Neural cell (in vitro differentiated cells): Measurements from ENCODE around the gene HLA-C. TPM values are rescaled to one million over a fixed set of nuclear protein-coding genes. Genes with fewer than 3 reads are reported as not detected.
A peak's percentile ranks its signal among the peaks of the same experiment; 100 is the strongest.

Experiments used
- H2AFZ ChIP-seq: fragments of 200-600, 300-800 bp; sonication (generic), shearing (Covaris generic); 2 replicates; pipeline ENCODE4 v1.6.0; 2014; ENCODE audit warnings: low read depth, mild to moderate bottlenecking, antibody characterized with exemption, low read length, moderate library complexity
- H3F3A ChIP-seq: fragments of 200-600 bp; shearing (Covaris generic); 2 replicates; pipeline ENCODE4 v1.6.1; 2016; ENCODE audit warnings: mild to moderate bottlenecking, moderate library complexity, mixed read lengths, antibody characterized with exemption, low read length; ENCODE audit not compliant: insufficient read depth, poor library complexity, severe bottlenecking
- H3K27ac ChIP-seq: fragments of 200-600, 300-800 bp; sonication (generic), shearing (Covaris generic); 2 replicates; pipeline ENCODE4 v1.5.1; 2014; ENCODE audit warnings: mild to moderate bottlenecking, low read length, moderate library complexity
- H3K27me3 ChIP-seq: fragments of 300-800, 200-600 bp; sonication (generic), shearing (Covaris generic); 2 replicates; pipeline ENCODE4 v1.6.0; 2014; ENCODE audit warnings: mild to moderate bottlenecking, low read depth, low read length, moderate library complexity; ENCODE audit not compliant: insufficient read depth
- H3K36me3 ChIP-seq: fragments of 300-800, 200-600 bp; sonication (generic), shearing (Covaris generic); 2 replicates; pipeline ENCODE4 v1.5.1; 2014; ENCODE audit warnings: mild to moderate bottlenecking, antibody characterized with exemption, low read length, moderate library complexity; ENCODE audit not compliant: insufficient read depth
- H3K4me2 ChIP-seq: fragments of 300-800, 200-600 bp; sonication (generic), shearing (Covaris generic); 2 replicates; pipeline ENCODE4 v1.6.0; 2014; ENCODE audit warnings: mild to moderate bottlenecking, low read length
- H3K4me3 ChIP-seq: fragments of 300-800, 200-600 bp; sonication (generic), shearing (Covaris generic); 2 replicates; pipeline ENCODE4 v1.5.1; 2014; ENCODE audit warnings: mild to moderate bottlenecking, low read length, moderate library complexity
- H3K79me2 ChIP-seq: fragments of 200-600 bp; shearing (Covaris generic); replicated peaks from 2 replicates; pipeline ENCODE4 v1.6.0; 2014; ENCODE audit warnings: mild to moderate bottlenecking, low read length, moderate library complexity; ENCODE audit not compliant: insufficient read depth
- H3K9ac ChIP-seq: fragments of 300-800, 200-600 bp; sonication (generic), shearing (Covaris generic); 2 replicates; pipeline ENCODE4 v1.6.1; 2016; ENCODE audit warnings: mild to moderate bottlenecking, low read length, mixed read lengths
- H3K9me2 ChIP-seq: fragments of 200-600 bp; shearing (Covaris generic); 2 replicates; pipeline ENCODE4 v1.6.1; 2016; ENCODE audit warnings: mild to moderate bottlenecking, low read length, mixed read lengths; ENCODE audit not compliant: insufficient read depth
- H3K9me3 ChIP-seq: fragments of 200-600, 300-800 bp; sonication (generic), shearing (Covaris generic); 2 replicates; pipeline ENCODE4 v1.6.1; 2016; ENCODE audit warnings: mild to moderate bottlenecking, mixed run types, low read length, moderate library complexity, mixed read lengths
- H4K20me1 ChIP-seq: fragments of 200-600 bp; shearing (Covaris generic); 2 replicates; pipeline ENCODE4 v1.6.1; 2016; ENCODE audit warnings: mild to moderate bottlenecking, mixed run types; ENCODE audit not compliant: insufficient read depth
- EP300 ChIP-seq: fragments of 450-650 bp; conservative IDR thresholded peaks from 2 replicates; pipeline ENCODE4 v1.6.1; 2014; ENCODE audit warnings: antibody characterized with exemption, mild to moderate bottlenecking, moderate library complexity; ENCODE audit not compliant: poor library complexity, severe bottlenecking
- EZH2 ChIP-seq: fragments of 200-600, 300-800 bp; shearing (Covaris generic), sonication (generic); IDR thresholded peaks from 2 replicates; pipeline ENCODE4 v1.6.1; 2014; ENCODE audit warnings: antibody characterized with exemption, low read length, borderline replicate concordance, mild to moderate bottlenecking; ENCODE audit not compliant: insufficient read depth, poor library complexity, severe bottlenecking
- MXI1 ChIP-seq: fragments of 450-650 bp; conservative IDR thresholded peaks from 2 replicates; pipeline ENCODE4 v1.6.1; 2014; ENCODE audit warnings: antibody characterized with exemption, mild to moderate bottlenecking; ENCODE audit not compliant: poor library complexity, severe bottlenecking
- POLR2AphosphoS5 ChIP-seq: IDR thresholded peaks from 2 replicates; pipeline ENCODE4 v1.6.1; 2012
- RAD21 ChIP-seq: fragments of 450-650 bp; conservative IDR thresholded peaks from 2 replicates; pipeline ENCODE4 v1.6.1; 2014; ENCODE audit warnings: antibody characterized with exemption, mild to moderate bottlenecking, moderate library complexity
- SMC3 ChIP-seq: fragments of 450-650 bp; conservative IDR thresholded peaks from 2 replicates; pipeline ENCODE4 v1.6.1; 2014; ENCODE audit warnings: antibody characterized with exemption, mild to moderate bottlenecking, moderate library complexity; ENCODE audit not compliant: poor library complexity
- TAF1 ChIP-seq: IDR thresholded peaks from 2 replicates; pipeline ENCODE4 v1.6.1; 2012; ENCODE audit warnings: low read depth
- polyA plus RNA-seq: library from polyadenylated mRNA; depleted of rRNA; stranded (reverse); fragments of >200 nt; gene quantifications from 2 replicates; pipeline ENCODE4 v1.2.3, GENCODE V29; 2014
- TF ChIP-seq, protein P1 (sequence below): IDR thresholded peaks from 2 replicates; pipeline ENCODE4 v1.6.1; 2012; ENCODE audit warnings: borderline replicate concordance
- TF ChIP-seq, protein P2 (sequence below): fragments of 450-650 bp; IDR thresholded peaks from 2 replicates; pipeline ENCODE4 v1.5.1; 2014; ENCODE audit warnings: antibody characterized with exemption, mild to moderate bottlenecking, moderate library complexity; ENCODE audit not compliant: poor library complexity, severe bottlenecking

HLA-C gene
- polyA plus RNA-seq, 1 donor from 2014 or later, result 18.0 TPM

DNA sequence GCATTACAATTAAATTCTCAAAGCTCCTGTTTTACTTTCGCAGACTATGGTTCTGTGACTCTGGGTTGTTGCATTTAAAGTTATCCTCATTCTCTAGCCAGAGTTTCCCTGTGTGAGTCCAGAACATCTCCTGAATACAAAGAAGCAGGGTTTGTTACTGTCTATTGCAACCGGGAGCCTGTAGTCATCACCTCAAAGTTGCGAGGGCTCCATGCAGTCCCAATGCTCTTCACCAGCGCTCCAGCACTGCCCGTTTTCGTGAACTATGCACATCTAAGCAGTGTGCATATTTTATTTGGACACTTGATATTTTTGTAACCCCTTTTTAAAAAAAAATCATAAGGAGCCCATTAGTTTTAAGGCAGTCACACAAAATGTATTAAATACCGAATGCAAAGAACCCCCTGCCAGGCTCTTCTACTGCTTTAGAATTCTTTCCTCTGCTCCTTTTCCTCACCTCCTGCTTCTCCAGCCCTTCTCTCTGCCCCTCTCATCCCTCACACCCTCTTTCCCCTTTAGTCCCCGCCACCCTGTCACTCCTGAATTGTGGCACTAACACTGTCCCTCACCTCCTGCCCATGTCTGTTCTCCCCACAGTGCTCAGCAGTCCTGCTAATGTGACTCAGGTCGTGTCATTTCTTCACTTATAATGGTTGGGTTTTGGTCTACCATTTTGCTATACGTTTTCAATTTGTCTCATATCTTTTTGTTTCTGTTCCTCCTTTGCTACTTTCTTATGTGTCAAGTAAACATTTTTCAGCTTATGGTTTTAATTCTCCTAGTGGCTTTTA, 1.1 kb upstream of the HLA-C start:
- H3K9ac ChIP-seq, result no peak overlapping the region
- H3K9me2 ChIP-seq, result no peaks in the 10 kb centered on the region
- no peaks in the 10 kb centered on the region for H3K79me2 ChIP-seq
- TF ChIP-seq, protein P1, sequence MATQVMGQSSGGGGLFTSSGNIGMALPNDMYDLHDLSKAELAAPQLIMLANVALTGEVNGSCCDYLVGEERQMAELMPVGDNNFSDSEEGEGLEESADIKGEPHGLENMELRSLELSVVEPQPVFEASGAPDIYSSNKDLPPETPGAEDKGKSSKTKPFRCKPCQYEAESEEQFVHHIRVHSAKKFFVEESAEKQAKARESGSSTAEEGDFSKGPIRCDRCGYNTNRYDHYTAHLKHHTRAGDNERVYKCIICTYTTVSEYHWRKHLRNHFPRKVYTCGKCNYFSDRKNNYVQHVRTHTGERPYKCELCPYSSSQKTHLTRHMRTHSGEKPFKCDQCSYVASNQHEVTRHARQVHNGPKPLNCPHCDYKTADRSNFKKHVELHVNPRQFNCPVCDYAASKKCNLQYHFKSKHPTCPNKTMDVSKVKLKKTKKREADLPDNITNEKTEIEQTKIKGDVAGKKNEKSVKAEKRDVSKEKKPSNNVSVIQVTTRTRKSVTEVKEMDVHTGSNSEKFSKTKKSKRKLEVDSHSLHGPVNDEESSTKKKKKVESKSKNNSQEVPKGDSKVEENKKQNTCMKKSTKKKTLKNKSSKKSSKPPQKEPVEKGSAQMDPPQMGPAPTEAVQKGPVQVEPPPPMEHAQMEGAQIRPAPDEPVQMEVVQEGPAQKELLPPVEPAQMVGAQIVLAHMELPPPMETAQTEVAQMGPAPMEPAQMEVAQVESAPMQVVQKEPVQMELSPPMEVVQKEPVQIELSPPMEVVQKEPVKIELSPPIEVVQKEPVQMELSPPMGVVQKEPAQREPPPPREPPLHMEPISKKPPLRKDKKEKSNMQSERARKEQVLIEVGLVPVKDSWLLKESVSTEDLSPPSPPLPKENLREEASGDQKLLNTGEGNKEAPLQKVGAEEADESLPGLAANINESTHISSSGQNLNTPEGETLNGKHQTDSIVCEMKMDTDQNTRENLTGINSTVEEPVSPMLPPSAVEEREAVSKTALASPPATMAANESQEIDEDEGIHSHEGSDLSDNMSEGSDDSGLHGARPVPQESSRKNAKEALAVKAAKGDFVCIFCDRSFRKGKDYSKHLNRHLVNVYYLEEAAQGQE, result no peak
- TF ChIP-seq EZH2 (no peak), SMC3 (no peak), RAD21 (no peak), TAF1 (no peak), MXI1 (no peak), EP300 (no peak), POLR2AphosphoS5 (no peak)
- TF ChIP-seq, protein P2, sequence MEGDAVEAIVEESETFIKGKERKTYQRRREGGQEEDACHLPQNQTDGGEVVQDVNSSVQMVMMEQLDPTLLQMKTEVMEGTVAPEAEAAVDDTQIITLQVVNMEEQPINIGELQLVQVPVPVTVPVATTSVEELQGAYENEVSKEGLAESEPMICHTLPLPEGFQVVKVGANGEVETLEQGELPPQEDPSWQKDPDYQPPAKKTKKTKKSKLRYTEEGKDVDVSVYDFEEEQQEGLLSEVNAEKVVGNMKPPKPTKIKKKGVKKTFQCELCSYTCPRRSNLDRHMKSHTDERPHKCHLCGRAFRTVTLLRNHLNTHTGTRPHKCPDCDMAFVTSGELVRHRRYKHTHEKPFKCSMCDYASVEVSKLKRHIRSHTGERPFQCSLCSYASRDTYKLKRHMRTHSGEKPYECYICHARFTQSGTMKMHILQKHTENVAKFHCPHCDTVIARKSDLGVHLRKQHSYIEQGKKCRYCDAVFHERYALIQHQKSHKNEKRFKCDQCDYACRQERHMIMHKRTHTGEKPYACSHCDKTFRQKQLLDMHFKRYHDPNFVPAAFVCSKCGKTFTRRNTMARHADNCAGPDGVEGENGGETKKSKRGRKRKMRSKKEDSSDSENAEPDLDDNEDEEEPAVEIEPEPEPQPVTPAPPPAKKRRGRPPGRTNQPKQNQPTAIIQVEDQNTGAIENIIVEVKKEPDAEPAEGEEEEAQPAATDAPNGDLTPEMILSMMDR, result no peak
- H3K27me3 ChIP-seq, result peaks cover 3% of the 10 kb centered on the region
- no peaks in the 10 kb centered on the region for H3K36me3 ChIP-seq
- H4K20me1 ChIP-seq, result no peaks in the 10 kb centered on the region
- no peak overlapping the region for H3K27ac ChIP-seq
- H3K4me3 ChIP-seq, result no peak overlapping the region
- no peak overlapping the region for H2AFZ ChIP-seq
- H3K9me3 ChIP-seq, result no peaks in the 10 kb centered on the region
- no peak overlapping the region for H3K4me2 ChIP-seq
- no peaks in the 10 kb centered on the region for H3F3A ChIP-seq

DNA sequence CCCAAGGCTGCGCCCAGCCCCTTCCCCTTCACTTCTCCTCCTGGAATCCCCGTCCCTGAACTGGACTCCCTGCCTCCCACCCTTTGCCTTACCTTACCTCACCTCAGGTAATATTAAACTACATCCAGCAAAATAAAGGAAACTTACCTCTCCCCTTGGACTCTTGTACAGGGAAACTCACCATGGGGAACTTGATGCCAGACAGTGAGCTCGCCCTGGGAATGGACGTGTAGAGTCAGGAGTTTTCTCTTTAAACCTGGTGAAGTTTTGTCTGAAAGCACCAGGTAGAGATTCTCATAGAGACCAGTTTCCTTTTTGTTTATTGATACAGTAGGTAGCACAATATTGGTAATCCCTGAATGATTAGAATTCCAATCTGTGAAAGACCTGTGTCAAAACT, 544 bp upstream of the HLA-C start:
- Histone ChIP-seq H3K27ac (no peak overlapping the region), H3K79me2 (no peaks in the 10 kb centered on the region), H3F3A (no peaks in the 10 kb centered on the region), H3K9me3 (no peaks in the 10 kb centered on the region), H4K20me1 (no peaks in the 10 kb centered on the region), H2AFZ (no peak overlapping the region), H3K4me2 (no peak overlapping the region), H3K27me3 (peaks cover 3% of the 10 kb centered on the region), H3K36me3 (no peaks in the 10 kb centered on the region), H3K9ac (peak overlapping the region; percentile 53), H3K9me2 (no peaks in the 10 kb centered on the region), H3K4me3 (peak overlapping the region; percentile 73)
- TF ChIP-seq POLR2AphosphoS5, result no peak
- no peak for TF ChIP-seq MXI1
- TF ChIP-seq, protein P1, result no peak
- TF ChIP-seq, protein P2, result no peak
- TF ChIP-seq EZH2, result no peak
- TF ChIP-seq TAF1, result no peak
- no peak for TF ChIP-seq EP300
- TF ChIP-seq SMC3, result no peak
- no peak for TF ChIP-seq RAD21
